Naive thymus-derived CD4-positive, alpha-beta T cell (primary cell): ENCODE results near the gene CDH23. TPM values are rescaled to one million over a fixed set of nuclear protein-coding genes. Genes with fewer than 3 reads are reported as not detected.

Experiments used
- ATAC-seq: fragments of 150-1000 bp; cut with Tn5 transposase; 2 replicates; pipeline ENCODE4 v1.10.0; 2021; ENCODE audit warnings: mild to moderate bottlenecking, moderate library complexity
- CTCF ChIA-PET: fragments of 350-600 bp; sonication (Branson Sonifier 250); formaldehyde crosslinking; loops from one replicate; lab custom pipeline; 2021; ENCODE audit warnings: antibody characterized with exemption; lab: Charles Lee
- POLR2A ChIA-PET: fragments of 350-600 bp; sonication (Branson Sonifier 250); formaldehyde crosslinking; loops from one replicate; lab custom pipeline; 2021; ENCODE audit warnings: antibody characterized with exemption, inconsistent platforms; lab: Charles Lee
- DNase-seq, 9 donors: peaks; one replicate each; pipeline versions ENCODE4 v3.0.0 to v3.0.0-alpha.2; 2020 to 2022; ENCODE audit warnings: mixed read lengths in 1 of 9
- H3K27ac ChIP-seq: one replicate; pipeline ENCODE4 v1.7.0; 2013; ENCODE audit warnings: mild to moderate bottlenecking, low read depth, low read length, moderate library complexity
- H3K27me3 ChIP-seq, 2 donors: one replicate each; pipeline ENCODE4 v1.7.0; 2013; ENCODE audit warnings: low read length in 2 of 2, mild to moderate bottlenecking in 2 of 2, moderate library complexity in 2 of 2; ENCODE audit not compliant: control insufficient read depth in 2 of 2, insufficient read depth in 2 of 2
- H3K36me3 ChIP-seq, 3 experiments: 1 replicate in 2 of 3; 2 replicates in 1 of 3; pipeline ENCODE4 v1.7.0; 2013; ENCODE audit warnings: low read length in 3 of 3, mild to moderate bottlenecking in 3 of 3, moderate library complexity in 1 of 3; ENCODE audit not compliant: insufficient read depth in 3 of 3, control insufficient read depth in 2 of 3
- H3K4me1 ChIP-seq, 2 donors: one replicate each; pipeline ENCODE4 v1.7.0; 2013; ENCODE audit warnings: low read length in 2 of 2, mild to moderate bottlenecking in 2 of 2, moderate library complexity in 1 of 2; ENCODE audit not compliant: control insufficient read depth in 2 of 2, insufficient read depth in 2 of 2
- H3K4me3 ChIP-seq: 2 replicates; pipeline ENCODE4 v1.7.0; 2013; ENCODE audit warnings: mild to moderate bottlenecking, low read length
- H3K9me3 ChIP-seq, 3 experiments: 1 replicate in 2 of 3; 2 replicates in 1 of 3; pipeline ENCODE4 v1.7.0; 2013; ENCODE audit warnings: low read length in 3 of 3; ENCODE audit not compliant: control insufficient read depth in 2 of 3
- H3K27ac Mint-ChIP-seq, 9 donors: one replicate each; pipeline ENCODE4 v1.8.0; 2020 to 2022; ENCODE audit warnings: mixed read lengths in 9 of 9, mild to moderate bottlenecking in 8 of 9, moderate library complexity in 5 of 9, inconsistent platforms in 2 of 9
- H3K27me3 Mint-ChIP-seq, 5 donors: one replicate each; pipeline ENCODE4 v1.8.0; 2021 to 2022; ENCODE audit warnings: mixed read lengths in 5 of 5, mild to moderate bottlenecking in 1 of 5
- H3K36me3 Mint-ChIP-seq, 5 donors: one replicate each; pipeline ENCODE4 v1.8.0; 2020 to 2022; ENCODE audit warnings: mixed read lengths in 5 of 5, mild to moderate bottlenecking in 3 of 5, inconsistent platforms in 1 of 5
- H3K4me1 Mint-ChIP-seq, 7 donors: one replicate each; pipeline ENCODE4 v1.8.0; 2020 to 2022; ENCODE audit warnings: mixed read lengths in 7 of 7, mild to moderate bottlenecking in 3 of 7, inconsistent platforms in 1 of 7
- H3K4me3 Mint-ChIP-seq, 10 donors: one replicate each; pipeline ENCODE4 v1.8.0; 2020 to 2022; ENCODE audit warnings: mild to moderate bottlenecking in 10 of 10, mixed read lengths in 10 of 10, moderate library complexity in 6 of 10, inconsistent platforms in 2 of 10
- H3K9me3 Mint-ChIP-seq, 11 donors: one replicate each; pipeline ENCODE4 v1.8.0; 2020 to 2022; ENCODE audit warnings: mixed read lengths in 11 of 11, mild to moderate bottlenecking in 4 of 11, inconsistent platforms in 1 of 11, moderate library complexity in 1 of 11
- intact Hi-C, 2 donors: fragments of 100-400 bp; cut with micrococcal nuclease; formaldehyde crosslinking; loops; one replicate each; pipeline ENCODE4 v1.15.1; 2023
- polyA plus RNA-seq, 2 donors: library from polyadenylated mRNA; unstranded; fragments of 300-500 nt; fragmentation: Illumina TruSeq; gene quantifications; one replicate each; pipeline ENCODE4 v1.2.3, GENCODE V29; 2021
- total RNA-seq, 6 experiments: library from RNA in 5 of 6; stranded (reverse) in 5 of 6; gene quantifications; 1 replicate in 5 of 6; 2 replicates in 1 of 6; pipeline ENCODE4 v1.2.3 and lab custom pipeline; 2021 to 2026

Gene CDH23
- total and polyA plus RNA-seq, 7 experiments from 2014 or later = 1.1 to 18.3 (median 7.9) TPM

DNA sequence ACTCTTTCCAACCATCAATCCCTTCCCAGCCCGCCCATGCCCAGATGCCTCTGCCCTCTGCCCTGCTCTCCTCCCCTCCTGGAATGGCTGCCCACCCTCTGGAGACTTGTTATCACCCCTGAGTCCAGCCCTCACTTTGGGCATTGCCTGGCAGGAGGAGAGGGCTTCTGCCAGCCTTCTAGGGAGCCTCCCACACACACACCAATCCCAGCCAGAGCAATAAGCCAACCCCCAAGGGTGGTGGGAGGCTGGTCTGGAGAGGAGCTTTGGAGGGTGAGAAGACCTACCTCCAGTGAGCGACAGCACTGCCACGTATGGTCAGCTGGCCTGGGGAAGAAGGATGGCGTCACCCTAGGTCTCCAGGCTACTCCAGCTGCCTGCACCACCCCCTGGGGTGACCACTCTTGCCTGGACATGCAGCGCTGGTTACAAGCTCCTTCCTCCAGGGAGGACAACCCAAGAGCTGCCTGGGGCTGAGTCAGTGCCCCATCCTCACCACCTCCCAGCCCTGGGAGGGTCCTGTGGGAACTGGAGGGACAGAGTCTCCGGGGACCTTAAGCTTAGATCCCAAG lies 314.4 kb downstream of the CDH23 start:
- no peaks in the 10 kb centered on the region for H3K27me3 ChIP-seq
- ChIA-PET CTCF (interaction anchor here (0.7 to 4.2 kb wide), 10 partner anchors 11 to 399 kb away, joined by 3 to 25 read pairs (median 4); partner anchors contain the start of genes SLC29A3 and VSIR), POLR2A (interaction anchor here (0.7 to 23.5 kb wide), 7 partner anchors 13 to 334 kb away, joined by 3 to 521 read pairs (median 3); partner anchors contain the start of gene VSIR)
- no peak overlapping the region for H3K4me3 ChIP-seq
- no peaks in the 10 kb centered on the region for H3K27me3 Mint-ChIP-seq
- no peak overlapping the region for H3K4me3 Mint-ChIP-seq
- H3K9me3 ChIP-seq = no peaks in the 10 kb centered on the region
- H3K36me3 ChIP-seq = no peaks in the 10 kb centered on the region
- ATAC-seq (no peak), DNase-seq (no peak)
- peaks cover 42 to 84% (median 74%) of the 10 kb centered on the region in 7 donors for H3K4me1 Mint-ChIP-seq
- peaks cover 50 to 55% of the 10 kb centered on the region in 2 donors for H3K4me1 ChIP-seq
- H3K27ac Mint-ChIP-seq = peak overlapping the region; percentile 42 to 100 (median 98)
- H3K9me3 Mint-ChIP-seq = peaks cover 0 to 2% (median 0%) of the 10 kb centered on the region in 11 donors
- intact Hi-C loops = loop anchor here (5.0 kb wide), 1 partner anchor 36 kb away; no protein-coding TSS in a partner anchor
- peak overlapping the region; percentile 28 for H3K27ac ChIP-seq
- H3K36me3 Mint-ChIP-seq = no peaks in the 10 kb centered on the region

DNA sequence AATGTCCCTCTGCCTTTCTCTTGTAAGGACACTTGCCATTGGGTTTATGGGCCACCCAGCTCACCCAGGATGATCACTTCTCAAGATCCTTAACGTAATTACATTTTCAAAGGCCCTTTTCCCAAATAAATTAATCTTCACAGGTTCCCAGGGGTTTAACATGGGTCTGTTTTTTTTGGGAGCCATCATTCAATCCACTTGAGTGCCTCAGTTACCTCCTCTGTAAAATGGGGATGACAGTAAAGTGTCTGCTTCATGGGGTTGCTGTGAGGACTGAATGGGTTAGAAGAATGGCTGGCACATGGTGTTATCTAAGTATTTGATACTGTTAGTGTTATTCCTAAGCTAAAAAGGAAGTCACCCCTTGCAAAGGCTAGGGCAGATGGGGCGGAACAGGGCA lies 315.4 kb downstream of the CDH23 start:
- Mint-ChIP-seq H3K36me3 (no peaks in the 10 kb centered on the region), H3K27ac (peak overlapping the region; percentile 97 to 100 (median 98)), H3K4me1 (peaks cover 43 to 90% (median 77%) of the 10 kb centered on the region in 7 donors), H3K27me3 (no peaks in the 10 kb centered on the region), H3K9me3 (peaks cover 0 to 2% (median 0%) of the 10 kb centered on the region in 11 donors), H3K4me3 (peak overlapping the region in 8 of 10 donors; percentile 20 to 86 (median 76))
- no peak for DNase-seq
- Histone ChIP-seq H3K4me1 (peaks cover 50 to 64% of the 10 kb centered on the region in 2 donors), H3K9me3 (no peaks in the 10 kb centered on the region), H3K36me3 (no peaks in the 10 kb centered on the region), H3K4me3 (no peak overlapping the region), H3K27ac (peak overlapping the region; percentile 91), H3K27me3 (no peaks in the 10 kb centered on the region)
- CTCF ChIA-PET = interaction anchor here (0.9 to 4.2 kb wide), 9 partner anchors 10 to 400 kb away, joined by 3 to 25 read pairs (median 4); partner anchors contain the start of gene VSIR
- POLR2A ChIA-PET = interaction anchor here (0.9 to 23.5 kb wide), 9 partner anchors 15 to 139 kb away, joined by 3 to 521 read pairs (median 7); partner anchors contain the start of genes PSAP and VSIR
- no peak for ATAC-seq
- intact Hi-C loops = loop anchor here (5.0 kb wide), 1 partner anchor 35 kb away; no protein-coding TSS in a partner anchor

DNA sequence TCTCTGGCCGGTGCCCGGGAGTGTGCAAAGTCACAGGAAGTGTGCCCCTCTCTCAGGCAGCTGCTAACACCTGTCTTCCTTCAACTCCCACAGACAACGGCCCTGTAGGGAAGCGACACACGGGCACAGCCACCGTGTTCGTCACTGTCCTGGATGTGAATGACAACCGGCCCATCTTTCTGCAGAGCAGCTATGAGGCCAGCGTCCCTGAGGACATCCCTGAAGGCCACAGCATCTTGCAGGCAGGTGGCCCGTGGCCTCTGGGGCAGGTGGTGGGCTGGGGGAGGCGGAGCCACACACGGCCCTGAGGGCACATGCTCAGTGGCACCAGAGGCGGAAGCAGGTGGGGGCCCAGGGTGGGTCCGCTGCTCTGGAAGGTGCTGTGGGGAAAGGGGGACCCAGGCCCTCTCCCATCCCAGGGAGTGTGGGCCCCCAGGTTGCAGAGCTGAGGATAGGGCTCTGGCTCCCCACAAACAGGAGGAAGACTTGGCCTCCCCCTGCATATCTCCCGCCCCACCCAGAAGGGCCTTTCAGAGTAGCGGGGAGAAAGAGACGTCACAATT lies 315.9 kb downstream of the CDH23 start:
- H3K27ac ChIP-seq = peak overlapping the region; percentile 91
- peak in 4 of 9 donors; percentile 50 to 60 (median 52) for DNase-seq
- ATAC-seq = peak; percentile 50
- ChIA-PET POLR2A (interaction anchor here (1.2 to 23.5 kb wide), 8 partner anchors 15 to 138 kb away, joined by 3 to 521 read pairs (median 28); partner anchors contain the start of genes PSAP and VSIR), CTCF (interaction anchor here (0.7 to 4.2 kb wide), 7 partner anchors 13 to 401 kb away, joined by 3 to 25 read pairs (median 4); partner anchors contain the start of gene VSIR)
- Mint-ChIP-seq H3K36me3 (no peaks in the 10 kb centered on the region), H3K27ac (peak overlapping the region; percentile 97 to 100 (median 98)), H3K27me3 (no peaks in the 10 kb centered on the region), H3K9me3 (peaks cover 0 to 2% (median 0%) of the 10 kb centered on the region in 11 donors), H3K4me3 (peak overlapping the region; percentile 73 to 86 (median 80)), H3K4me1 (peaks cover 47 to 91% (median 79%) of the 10 kb centered on the region in 7 donors)
- H3K36me3 ChIP-seq = no peaks in the 10 kb centered on the region
- no peaks in the 10 kb centered on the region for H3K27me3 ChIP-seq
- H3K9me3 ChIP-seq = no peaks in the 10 kb centered on the region
- intact Hi-C loops = loop anchor here (1.0 to 5.0 kb wide), 4 partner anchors 14 to 61 kb away; partner anchors contain the start of gene VSIR (in 2 of the 2)
- peaks cover 50 to 67% of the 10 kb centered on the region in 2 donors for H3K4me1 ChIP-seq
- H3K4me3 ChIP-seq = peak overlapping the region; percentile 9

DNA sequence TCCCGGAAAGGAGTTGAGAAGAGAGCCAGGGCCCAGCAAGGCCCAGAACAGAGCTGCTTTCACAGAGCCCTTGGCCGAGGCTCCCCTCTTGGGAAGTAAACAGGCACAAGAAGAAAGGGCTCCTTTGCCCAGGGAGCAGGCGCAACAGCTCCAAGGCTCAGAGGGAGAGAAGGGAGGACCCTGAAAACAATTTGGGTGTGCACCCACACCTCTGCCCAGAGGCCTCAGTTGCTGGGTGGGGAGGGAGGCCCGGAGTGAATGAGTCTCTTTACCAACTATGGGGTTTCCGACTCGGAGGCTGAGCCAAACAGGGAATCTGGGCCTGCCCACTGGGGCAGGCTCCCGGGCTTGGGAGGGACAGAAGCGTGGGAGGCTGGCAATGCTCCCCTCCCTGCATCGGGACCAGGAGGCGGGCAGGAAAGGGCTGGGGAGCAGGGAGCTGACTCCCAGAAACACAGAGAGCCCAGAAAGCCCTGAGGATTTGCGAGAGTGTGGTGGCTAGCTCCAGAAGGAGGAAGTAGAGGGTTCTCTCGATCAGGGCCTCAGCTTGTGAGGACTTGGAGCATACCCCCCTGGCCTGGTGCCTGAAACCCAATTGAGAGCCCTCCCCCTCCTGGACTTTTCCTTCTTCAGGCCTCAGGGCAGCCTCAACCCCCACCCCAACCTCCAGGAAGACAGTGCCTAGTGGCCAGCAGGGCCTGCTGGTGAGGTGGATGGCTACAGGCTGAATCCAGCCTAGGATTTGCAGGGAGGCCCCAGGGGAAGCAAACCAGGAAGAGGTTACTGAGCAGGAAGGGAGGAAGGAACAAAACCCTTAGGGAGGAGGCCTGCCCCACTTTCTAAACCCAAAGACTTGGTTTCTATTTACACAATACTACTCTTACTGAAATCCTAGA lies 316.7 kb downstream of the CDH23 start:
- Mint-ChIP-seq H3K27me3 (no peaks in the 10 kb centered on the region), H3K36me3 (no peaks in the 10 kb centered on the region), H3K27ac (peak overlapping the region; percentile 97 to 100 (median 98)), H3K4me3 (peak overlapping the region; percentile 73 to 86 (median 81)), H3K9me3 (no peaks in the 10 kb centered on the region), H3K4me1 (peaks cover 41 to 86% (median 73%) of the 10 kb centered on the region in 7 donors)
- DNase-seq (peak in 2 of 9 donors; percentile 40 to 41), ATAC-seq (peak; percentile 47)
- intact Hi-C loops = loop anchor here (1.0 to 5.0 kb wide), 4 partner anchors 13 to 60 kb away; partner anchors contain the start of gene VSIR (in 2 of the 2)
- H3K4me3 ChIP-seq = peak overlapping the region; percentile 9
- no peaks in the 10 kb centered on the region for H3K36me3 ChIP-seq
- H3K27me3 ChIP-seq = no peaks in the 10 kb centered on the region
- POLR2A ChIA-PET = interaction anchor here (1.0 to 23.5 kb wide), 9 partner anchors 14 to 138 kb away, joined by 3 to 521 read pairs (median 7); partner anchors contain the start of genes PSAP and VSIR
- CTCF ChIA-PET = interaction anchor here (0.7 to 4.2 kb wide), 5 partner anchors 12 to 59 kb away, joined by 3 to 25 read pairs (median 12); partner anchors contain the start of gene VSIR
- peaks cover 45 to 63% of the 10 kb centered on the region in 2 donors for H3K4me1 ChIP-seq
- peak overlapping the region; percentile 91 for H3K27ac ChIP-seq
- no peaks in the 10 kb centered on the region for H3K9me3 ChIP-seq

DNA sequence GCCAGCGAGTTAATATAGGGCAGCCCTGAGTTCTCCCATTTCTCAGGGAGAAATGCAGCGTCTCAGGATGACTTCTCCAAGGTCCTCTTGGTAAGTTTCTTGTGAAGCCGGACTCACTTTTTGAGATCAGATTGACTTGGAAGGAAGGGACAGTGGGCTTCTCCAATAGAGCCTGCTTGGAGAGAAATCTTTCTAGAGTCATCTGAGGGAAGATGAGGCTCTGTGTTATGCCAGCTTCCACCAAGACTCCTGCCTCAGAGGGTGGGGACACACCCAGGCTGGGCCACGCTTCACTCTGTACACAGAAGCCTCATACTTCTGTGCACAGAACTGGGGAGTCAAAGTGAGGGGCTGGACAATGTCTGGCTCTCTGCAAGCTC lies 317.3 kb downstream of the CDH23 start:
- Histone ChIP-seq H3K27ac (peak overlapping the region; percentile 91), H3K4me1 (peaks cover 42 to 58% of the 10 kb centered on the region in 2 donors), H3K4me3 (peak overlapping the region; percentile 9), H3K9me3 (no peaks in the 10 kb centered on the region), H3K36me3 (no peaks in the 10 kb centered on the region), H3K27me3 (no peaks in the 10 kb centered on the region)
- intact Hi-C loops = loop anchor here (5.0 kb wide), 1 partner anchor 33 kb away; no protein-coding TSS in a partner anchor
- ChIA-PET POLR2A (interaction anchor here (0.7 to 23.5 kb wide), 7 partner anchors 8 to 132 kb away, joined by 3 to 521 read pairs (median 48); partner anchors contain the start of gene VSIR), CTCF (interaction anchor here (0.8 to 4.2 kb wide), 4 partner anchors 11 to 59 kb away, joined by 3 to 25 read pairs (median 18); partner anchors contain the start of gene VSIR)
- Mint-ChIP-seq H3K36me3 (no peaks in the 10 kb centered on the region), H3K4me3 (peak overlapping the region; percentile 38 to 86 (median 78)), H3K27me3 (no peaks in the 10 kb centered on the region), H3K27ac (peak overlapping the region; percentile 97 to 100 (median 98)), H3K9me3 (no peaks in the 10 kb centered on the region), H3K4me1 (peaks cover 40 to 84% (median 72%) of the 10 kb centered on the region in 7 donors)
- ATAC-seq = no peak
- peak in 1 of 9 donors; percentile 8 for DNase-seq
